K562 (cell line): Measurements from ENCODE around the gene TNPO2. TPM values are rescaled to one million over a fixed set of nuclear protein-coding genes. Genes with fewer than 3 reads are reported as not detected.

ENCODE experiments used
- BRCA1 ChIP-seq, 2 experiments: fragments of 450-650 bp in 1 of 2; sonication (generic) in 1 of 2; formaldehyde crosslinking in 1 of 2; IDR thresholded peaks; 2 replicates each; pipeline versions ENCODE4 v1.5.0 to v1.6.1; 2017 to 2020; ENCODE audit warnings: mild to moderate bottlenecking in 1 of 2, missing genetic modification reagents in 1 of 2
- CBX2 ChIP-seq: fragments of 200-600 bp; sonication (generic); IDR thresholded peaks from one replicate; pipeline ENCODE4 v1.6.1; 2012; ENCODE audit warnings: mild to moderate bottlenecking, low read length, inconsistent platforms; ENCODE audit not compliant: insufficient read depth, poor library complexity, severe bottlenecking
- CHCHD3 ChIP-seq: fragments of 250-450 bp; sonication (Bioruptor Pico); IDR thresholded peaks from 2 replicates; pipeline ENCODE4 v2.1.2; 2022; ENCODE audit warnings: mild to moderate bottlenecking
- CTBP1 ChIP-seq: fragments of 450-650 bp; IDR thresholded peaks from 2 replicates; pipeline ENCODE4 v1.6.1; 2016; ENCODE audit warnings: borderline replicate concordance
- FOXA1 ChIP-seq: fragments of 450-650 bp; IDR thresholded peaks from 2 replicates; pipeline ENCODE4 v1.6.1; 2016; ENCODE audit warnings: mild to moderate bottlenecking, borderline replicate concordance
- FOXA3 ChIP-seq, 2 experiments: fragments of 450-650 bp in 1 of 2; sonication (generic) in 1 of 2; formaldehyde crosslinking; IDR thresholded peaks in 1 of 2; conservative IDR thresholded peaks in 1 of 2; 2 replicates each; pipeline versions ENCODE4 v1.4.0 to v1.8.0; 2020 to 2022; ENCODE audit warnings: mild to moderate bottlenecking in 2 of 2, missing genetic modification reagents in 1 of 2
- IRF2 ChIP-seq: sonication (generic); formaldehyde crosslinking; IDR thresholded peaks from 2 replicates; pipeline ENCODE4 v1.8.1; 2022; ENCODE audit warnings: mild to moderate bottlenecking, missing genetic modification reagents
- MCM3 ChIP-seq: fragments of 450-650 bp; IDR thresholded peaks from 2 replicates; pipeline ENCODE4 v1.6.1; 2016
- NBN ChIP-seq: fragments of 450-650 bp; IDR thresholded peaks from 2 replicates; pipeline ENCODE4 v1.6.1; 2016; ENCODE audit warnings: low read depth, mild to moderate bottlenecking
- NCOR1 ChIP-seq: fragments of 450-650 bp; IDR thresholded peaks from 2 replicates; pipeline ENCODE4 v1.6.1; 2016; ENCODE audit warnings: mild to moderate bottlenecking, moderate library complexity
- PCBP1 ChIP-seq: fragments of 200-400 bp; formaldehyde crosslinking; IDR thresholded peaks from 2 replicates; pipeline ENCODE4 v1.6.1; 2018; ENCODE audit warnings: mild to moderate bottlenecking, low read depth, low read length; ENCODE audit not compliant: poor library complexity, severe bottlenecking
- PRDM10 ChIP-seq: fragments of 450-650 bp; IDR thresholded peaks from 2 replicates; pipeline ENCODE4 v1.6.1; 2018; ENCODE audit not compliant: partially characterized antibody
- PTTG1 ChIP-seq: fragments of 450-650 bp; IDR thresholded peaks from 2 replicates; pipeline ENCODE4 v1.6.1; 2016; ENCODE audit warnings: low read depth, mild to moderate bottlenecking, missing genetic modification characterization, missing compliant biosample characterization
- RBM17 ChIP-seq: fragments of 200-400 bp; formaldehyde crosslinking; IDR thresholded peaks from 2 replicates; pipeline ENCODE4 v1.6.1; 2017; ENCODE audit warnings: low read depth, mild to moderate bottlenecking, low read length, borderline replicate concordance
- RBM39 ChIP-seq: fragments of 200-400 bp; formaldehyde crosslinking; optimal IDR thresholded peaks from 2 replicates; pipeline ENCODE3; 2018; ENCODE audit warnings: low read depth, low read length
- RFX5 ChIP-seq: IDR thresholded peaks from 2 replicates; pipeline ENCODE4 v1.6.1; 2011; ENCODE audit warnings: low read depth, mild to moderate bottlenecking, improper control_type of control experiment, low read length
- RREB1 ChIP-seq: fragments of 250-450 bp; sonication (Bioruptor Pico); IDR thresholded peaks from 2 replicates; pipeline ENCODE4 v1.4.0; 2020
- SAFB ChIP-seq: fragments of 200-400 bp; formaldehyde crosslinking; IDR thresholded peaks from 2 replicates; pipeline ENCODE4 v1.6.1; 2017; ENCODE audit warnings: low read depth, low read length, borderline replicate concordance
- THRAP3 ChIP-seq: fragments of 450-650 bp; IDR thresholded peaks from 2 replicates; pipeline ENCODE4 v1.6.1; 2016; ENCODE audit warnings: mild to moderate bottlenecking, inconsistent platforms, borderline replicate concordance
- polyA plus RNA-seq, 8 experiments: library from polyadenylated mRNA; depleted of rRNA in 4 of 8; stranded (reverse) in 5 of 8; unstranded in 3 of 8; fragments of >200 nt; fragmentation: Nextera tagmentation in 2 of 8; fragmentation: Illumina TruSeq in 1 of 8; extraction: Ambion mirVana in 2 of 8; extraction: Trizol in 1 of 8; gene quantifications; 2 replicates each; pipeline versions ENCODE4 v1.2.1 to v1.2.3, GENCODE V29; 2011 to 2014; ENCODE audit warnings: inconsistent platforms in 1 of 8, missing spikeins in 1 of 8
- total RNA-seq, 7 experiments: library from RNA; depleted of rRNA in 6 of 7; stranded (reverse); fragments of >200 nt in 6 of 7; fragmentation: Illumina TruSeq in 2 of 7; extraction: Trizol in 2 of 7; gene quantifications; 2 replicates each; pipeline versions ENCODE4 v1.2.1 to v1.2.3, GENCODE V29; 2011 to 2021; ENCODE audit warnings: low replicate concordance in 1 of 7

Gene TNPO2
- total and polyA plus RNA-seq, 9 of the 15 experiments (the other 6 are each of a cell fraction or from before 2014, with no cell fraction given) = 6.0 to 126 (median 53.8) TPM

- TF ChIP-seq IRF2 (CRISPR knock-in tag) (no peak), RBM17 (no peak), NBN (peak; percentile 37; the same call in 1 of the 2 replicates), THRAP3 (no peak), FOXA3 (CRISPR knock-in tag; conservative IDR thresholded peaks at IDR 0.05 in 1 of 2, IDR thresholded peaks at IDR 0.05 in 1 of 2) (no peak), RBM39 (no peak), PRDM10 (peak; percentile 100), SAFB (no peak), RFX5 (0 out of 2 replicates have a peak, but pooled peaks have one; percentile 39), FOXA1 (no peak), CHCHD3 (CRISPR knock-in tag) (no peak), CTBP1 (0 out of 2 replicates have a peak, but pooled peaks have one; percentile 19), CBX2 (no peak), PTTG1 (no peak), NCOR1 (no peak), RREB1 (CRISPR knock-in tag) (peak; percentile 89; the same call in 1 of the 2 replicates), BRCA1 (IDR thresholded peaks at IDR 0.05) (no peak), BRCA1 (CRISPR knock-in tag; IDR thresholded peaks at IDR 0.05) (no peak), MCM3 (no peak), PCBP1 (no peak)
Observed at GRCh38 chr19:12736995-12737834, 13.5 kb upstream of the TNPO2 start, which contains the start of gene GET3 (continued).
